CD4-positive, alpha-beta T cell treated with Interleukin-15 for 1 hour (primary cell): Measurements from ENCODE around the gene WDR46.
A peak's percentile ranks its signal among the peaks of the same experiment; 100 is the strongest.

Source experiments
- DNase-seq: peaks from one replicate; pipeline ENCODE4 v3.0.0-alpha.2; 2020

WDR46 gene, protein sequence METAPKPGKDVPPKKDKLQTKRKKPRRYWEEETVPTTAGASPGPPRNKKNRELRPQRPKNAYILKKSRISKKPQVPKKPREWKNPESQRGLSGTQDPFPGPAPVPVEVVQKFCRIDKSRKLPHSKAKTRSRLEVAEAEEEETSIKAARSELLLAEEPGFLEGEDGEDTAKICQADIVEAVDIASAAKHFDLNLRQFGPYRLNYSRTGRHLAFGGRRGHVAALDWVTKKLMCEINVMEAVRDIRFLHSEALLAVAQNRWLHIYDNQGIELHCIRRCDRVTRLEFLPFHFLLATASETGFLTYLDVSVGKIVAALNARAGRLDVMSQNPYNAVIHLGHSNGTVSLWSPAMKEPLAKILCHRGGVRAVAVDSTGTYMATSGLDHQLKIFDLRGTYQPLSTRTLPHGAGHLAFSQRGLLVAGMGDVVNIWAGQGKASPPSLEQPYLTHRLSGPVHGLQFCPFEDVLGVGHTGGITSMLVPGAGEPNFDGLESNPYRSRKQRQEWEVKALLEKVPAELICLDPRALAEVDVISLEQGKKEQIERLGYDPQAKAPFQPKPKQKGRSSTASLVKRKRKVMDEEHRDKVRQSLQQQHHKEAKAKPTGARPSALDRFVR

GRCh38 chr6:33288921-33289783 is at the start of gene WDR46, which contains the start of gene PFDN6:
WDR46 (minus strand) TSS chr6:33289239; CDS start chr6:33289170, 69 bp downstream.
PFDN6 (plus strand) TSS chr6:33289601; CDS start chr6:33289857, 256 bp downstream.
- DNase-seq = peak; percentile 83

GRCh38 chr6:33336495-33336894 is 47.5 kb upstream of the WDR46 start:
- no peak for DNase-seq

DNA sequence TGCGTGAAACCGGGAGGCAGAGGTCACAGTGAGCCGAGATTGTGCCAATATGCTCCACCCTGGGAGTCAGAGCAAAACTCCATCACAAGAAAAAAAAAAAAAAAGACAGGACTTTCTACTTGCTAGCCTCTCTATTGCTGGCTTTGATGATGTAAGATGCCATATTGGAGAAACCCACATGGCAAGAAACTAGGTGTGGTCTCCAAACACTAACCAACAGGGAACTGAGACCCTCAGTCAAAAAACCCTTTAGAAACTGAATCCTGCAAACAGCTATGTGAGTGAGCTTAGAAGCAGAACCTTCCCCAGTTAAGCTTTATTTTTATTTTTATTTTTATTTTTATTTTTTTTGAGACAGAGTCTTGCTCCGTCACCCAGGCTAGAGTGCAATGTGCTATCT is 46.9 kb upstream of the WDR46 start:
- no peak for DNase-seq

- DNase-seq = no peak
These were observed 44.6 kb upstream of the WDR46 start for GRCh38 chr6:33333666-33334065.

- DNase-seq = no peak
These were observed 41.7 kb upstream of the WDR46 start for GRCh38 chr6:33330736-33331135.

- DNase-seq = no peak
These were observed 40.0 kb upstream of the WDR46 start for GRCh38 chr6:33329058-33329457.

- no peak for DNase-seq
These were observed 35.1 kb upstream of the WDR46 start for GRCh38 chr6:33324125-33324524.

DNA sequence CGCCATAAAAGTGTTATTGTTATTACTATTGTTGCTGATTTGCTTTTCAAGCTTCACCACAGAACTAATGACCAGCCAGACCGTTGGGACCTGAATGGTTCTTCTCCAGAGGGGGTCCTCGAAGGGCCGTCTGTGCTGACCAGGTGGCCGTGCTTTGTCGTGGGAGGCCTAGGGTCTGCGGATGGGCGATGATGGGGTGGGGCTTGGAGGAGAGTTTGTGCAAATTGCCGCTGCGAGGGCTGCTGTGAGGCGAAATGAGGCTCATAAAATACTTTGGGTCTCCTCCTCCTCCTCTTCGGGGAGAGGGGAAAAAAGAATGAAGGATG is 34.5 kb upstream of the WDR46 start:
- no peak for DNase-seq

DNA sequence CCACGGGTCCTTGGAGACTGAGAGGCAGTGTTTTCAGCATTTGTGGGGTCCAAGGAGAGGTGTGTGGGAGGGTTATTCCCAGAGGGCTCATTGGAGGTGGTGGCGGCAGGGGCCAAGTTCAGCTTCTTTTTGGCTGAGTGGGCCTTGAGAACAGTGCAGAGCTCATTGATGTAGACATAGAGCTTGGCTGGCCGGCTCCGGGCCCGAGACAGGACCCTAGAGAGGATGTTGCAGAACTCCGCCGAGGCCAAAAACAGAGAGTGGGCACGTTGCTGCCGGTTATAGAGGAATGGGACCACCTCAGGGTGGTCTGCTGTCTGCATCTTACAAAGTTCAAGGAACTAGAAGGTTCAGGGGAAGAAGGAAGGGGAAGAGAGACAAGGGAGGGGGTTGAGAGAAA is 32.2 kb upstream of the WDR46 start:
- DNase-seq = no peak

DNA sequence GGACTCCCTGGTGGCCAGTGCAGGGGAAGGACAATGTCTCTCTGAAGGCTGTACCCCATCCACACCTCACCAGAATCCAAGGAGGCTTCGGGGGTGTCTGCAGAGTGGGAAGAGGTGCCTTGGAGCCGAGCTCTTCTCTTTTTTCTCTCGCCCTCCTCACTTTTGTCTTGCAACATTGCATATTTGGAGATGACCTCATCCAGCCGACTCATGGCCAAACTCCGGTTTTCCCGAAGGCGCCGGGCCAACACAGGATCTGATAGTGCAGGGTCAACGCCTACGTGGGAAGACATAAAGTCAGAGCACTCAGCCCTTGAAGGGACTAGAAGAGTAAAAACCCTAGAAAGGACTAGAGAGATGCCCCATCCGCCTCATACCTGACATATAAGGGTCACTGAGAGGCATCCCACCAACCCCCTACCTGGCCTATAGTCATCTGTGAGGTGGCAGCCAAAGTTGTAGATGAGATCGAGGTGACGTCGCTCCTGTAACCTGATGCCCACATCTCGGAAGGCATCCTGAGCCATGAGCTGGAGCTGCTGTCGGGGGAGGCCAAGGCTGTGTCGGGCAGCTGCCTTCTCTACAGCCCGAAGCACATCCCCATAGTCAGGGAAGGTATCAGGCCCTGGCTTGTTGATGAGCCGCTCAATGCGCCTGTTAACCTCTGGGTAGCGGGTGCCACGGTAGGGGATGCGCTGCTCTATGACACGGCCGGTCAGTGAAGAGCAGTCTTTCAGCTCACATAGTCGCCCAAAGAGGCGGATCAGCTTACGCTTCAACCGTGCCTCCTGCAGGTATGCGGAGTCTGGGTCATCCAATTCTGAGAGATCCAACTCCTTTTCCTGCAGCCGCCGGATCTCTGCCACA is 31.5 kb upstream of the WDR46 start:
- no peak for DNase-seq

GRCh38 chr6:33319939-33320314 is 30.9 kb upstream of the WDR46 start:
- DNase-seq = no peak

DNA sequence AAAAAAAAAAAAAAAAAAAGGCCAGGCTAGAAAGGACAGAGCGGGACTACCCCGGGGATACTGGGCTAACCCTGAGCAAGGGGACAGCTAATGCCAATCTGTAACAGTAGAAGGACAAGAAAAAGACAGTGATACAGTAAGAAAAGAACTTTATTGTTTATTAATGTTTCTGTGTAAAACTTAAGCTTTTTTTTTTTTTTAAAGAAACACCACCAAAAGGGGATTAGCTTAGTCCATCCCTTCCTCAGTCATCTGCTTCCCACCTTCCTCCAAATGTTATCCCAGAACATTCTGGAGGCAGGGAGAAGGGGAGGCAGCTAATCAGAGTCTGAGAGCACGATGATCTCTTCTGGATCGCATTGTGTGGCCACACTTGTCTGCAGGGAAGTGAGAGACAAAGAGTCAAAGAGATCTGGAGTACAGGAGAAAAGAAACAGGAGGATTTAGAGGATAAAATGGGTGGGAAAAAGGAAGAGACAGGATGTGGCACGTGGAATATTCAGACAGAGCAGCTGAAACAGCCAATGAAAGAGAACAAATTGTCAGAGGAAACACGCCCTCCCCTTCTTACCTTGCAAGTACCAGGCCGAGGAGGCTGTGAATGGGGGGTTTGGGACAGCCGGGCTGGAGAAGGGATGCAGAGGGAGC is 29.5 kb upstream of the WDR46 start:
- no peak for DNase-seq

- DNase-seq = peak; percentile 97
These were observed 28.8 kb upstream of the WDR46 start, which contains the start of gene ZBTB22 for GRCh38 chr6:33317669-33318425. ZBTB22 (minus strand) TSS chr6:33317744; CDS start chr6:33316916, 828 bp downstream.

GRCh38 chr6:33317419-33317668 is 28.3 kb upstream of the WDR46 start:
- DNase-seq = no peak

DNA sequence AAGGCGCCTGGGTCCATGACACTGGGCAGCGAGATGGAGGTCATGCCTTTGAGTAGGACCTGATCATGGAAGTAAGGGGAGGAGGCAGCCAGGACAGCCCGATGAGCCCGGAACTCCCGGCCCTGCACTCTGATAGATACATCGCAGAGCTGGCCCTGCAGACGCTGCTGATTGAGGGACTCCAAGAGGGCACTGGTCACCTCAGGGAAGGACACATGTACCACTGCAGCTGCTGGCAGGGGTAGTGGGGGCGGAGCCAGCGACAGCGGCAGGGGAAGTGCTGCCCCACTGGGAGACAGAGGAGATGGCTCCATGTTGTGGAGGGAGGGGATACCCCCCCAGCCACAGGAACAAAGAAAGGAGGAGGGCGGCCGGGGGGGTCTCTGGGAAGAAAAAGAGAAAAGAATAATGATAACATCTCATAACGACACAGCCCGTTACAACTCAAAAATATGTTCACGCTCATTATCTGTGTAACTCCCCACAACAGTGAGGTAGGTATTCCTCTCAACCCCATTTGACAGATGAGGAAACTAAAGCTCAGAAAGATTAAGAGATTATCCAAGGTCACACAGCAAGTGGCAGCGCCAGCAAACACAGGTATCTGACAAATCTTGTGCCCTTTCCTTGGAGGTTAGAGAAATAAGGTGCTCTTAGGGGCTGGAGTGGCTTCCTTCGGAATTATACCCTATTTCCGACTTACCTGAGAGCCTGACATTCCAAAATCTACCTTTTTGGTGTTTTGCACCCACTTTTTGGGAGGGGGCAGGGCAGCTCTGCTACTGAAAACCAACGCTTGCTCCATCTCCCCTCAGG is 27.8 kb upstream of the WDR46 start:
- no peak for DNase-seq

DNA sequence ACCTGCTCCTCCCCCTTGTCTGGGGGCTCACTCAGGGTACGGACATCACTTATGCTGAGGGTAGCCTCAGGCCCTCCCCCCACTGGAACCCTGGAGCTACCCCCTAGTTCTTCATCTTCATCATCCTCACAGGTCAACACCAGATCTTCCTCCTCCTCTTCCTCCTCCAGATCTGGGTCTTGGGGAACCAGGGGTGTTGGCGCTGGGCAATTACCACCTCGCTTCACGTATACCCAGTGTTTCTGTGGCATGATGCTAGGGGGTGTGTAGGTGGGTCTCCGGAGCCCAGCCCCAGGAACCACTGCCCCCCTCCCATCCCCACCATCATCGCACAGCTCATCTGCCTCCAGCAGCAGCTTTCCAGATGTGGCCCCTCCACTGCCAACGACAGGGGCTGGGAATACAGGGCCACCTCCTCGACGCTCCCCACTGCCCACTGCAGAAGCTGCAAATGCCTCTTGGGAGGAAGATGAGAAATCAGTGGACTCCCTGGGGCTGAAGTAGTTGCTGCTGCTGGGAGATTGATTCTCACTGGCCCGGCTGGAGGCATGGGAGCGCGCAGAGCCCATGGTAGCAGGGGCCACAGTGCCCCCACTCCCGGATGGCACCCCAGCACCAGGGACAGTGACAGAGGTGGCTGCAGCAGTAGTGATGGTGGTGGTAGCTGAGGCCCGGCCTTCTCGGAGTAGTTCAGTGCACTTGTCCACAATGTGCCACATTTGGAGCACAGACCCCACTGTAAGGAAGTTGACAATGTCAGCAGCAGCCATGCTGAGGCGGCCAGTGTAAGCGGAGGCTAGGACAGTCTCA is 27.0 kb upstream of the WDR46 start:
- DNase-seq = no peak

GRCh38 chr6:33314943-33315792 is 26.1 kb upstream of the WDR46 start:
- peak; percentile 63 for DNase-seq

DNA sequence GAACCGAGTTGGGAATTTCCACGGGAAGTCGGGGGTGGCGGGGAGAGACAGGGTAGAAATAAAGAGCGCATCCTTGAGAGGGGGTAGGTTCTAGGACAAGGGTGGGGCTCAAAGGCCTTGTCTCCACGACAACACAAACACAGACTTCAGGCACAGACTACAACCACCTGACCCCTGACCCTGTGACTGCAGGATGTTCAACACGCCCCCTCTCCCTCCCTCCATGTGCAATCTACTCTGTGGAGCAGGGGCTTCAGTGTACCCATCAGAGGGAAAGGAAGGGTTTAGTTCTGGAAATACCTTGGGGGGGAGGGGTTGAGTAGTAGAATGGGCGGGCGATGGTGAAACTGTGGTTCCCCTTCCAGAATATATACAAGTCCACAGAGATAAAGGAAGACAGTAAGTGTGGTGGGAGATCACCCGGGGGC is 25.5 kb upstream of the WDR46 start:
- DNase-seq = peak; percentile 93
